Frontal cortex (tissue), 4 donors: ENCODE data around the gene SLC10A3. TPM values are rescaled to one million over a fixed set of nuclear protein-coding genes. Genes with fewer than 3 reads are reported as not detected.

Experiments used
- DNase-seq, 2 donors: peaks; one replicate each; pipeline ENCODE4 v3.0.0; 2012; ENCODE audit warnings: low spot score in 2 of 2
- FAIRE-seq: peaks from 2 replicates; lab custom pipeline; 2012; peaks lifted over from hg19 to GRCh38; lab: Jason Lieb, UNC
- total RNA-seq: library from RNA; depleted of rRNA; stranded (reverse); fragments of >200 nt; gene quantifications from one replicate; pipeline ENCODE4 v1.2.3, GENCODE V29; 2014
- donor health status: control.
- donor health status: control.
- donor health status: control.

Gene SLC10A3
- total RNA-seq, 1 donor from 2014 or later: 2.4 TPM

- FAIRE-seq: no peak
- no peak for DNase-seq
Observed at GRCh38 chrX:154468217-154468616, 22.2 kb downstream of the SLC10A3 start.

- DNase-seq (no peak), FAIRE-seq (no peak)
Observed at GRCh38 chrX:154467556-154467955, 22.9 kb downstream of the SLC10A3 start.

GRCh38 chrX:154466907-154467306 lies 23.5 kb downstream of the SLC10A3 start:
- FAIRE-seq (no peak), DNase-seq (no peak)

- FAIRE-seq (no peak), DNase-seq (no peak)
Observed at GRCh38 chrX:154466036-154466435, 24.4 kb downstream of the SLC10A3 start.

- no peak for FAIRE-seq
Observed at GRCh38 chrX:154465601-154466000, 24.8 kb downstream of the SLC10A3 start.

GRCh38 chrX:154464806-154465365 lies 25.5 kb downstream of the SLC10A3 start:
- FAIRE-seq (no peak), DNase-seq (no peak)

More at GRCh38 chrX:154465601-154466000, 24.8 kb downstream of the SLC10A3 start:
- no peak for DNase-seq

GRCh38 chrX:154463611-154464220 lies 26.7 kb downstream of the SLC10A3 start:
- DNase-seq (no peak), FAIRE-seq (no peak)

- DNase-seq: peak in 1 of 2 donors; percentile 64
- no peak for FAIRE-seq
Observed at GRCh38 chrX:154462396-154462795, 28.0 kb downstream of the SLC10A3 start.

GRCh38 chrX:154460326-154460725 lies 30.1 kb downstream of the SLC10A3 start:
- DNase-seq (no peak), FAIRE-seq (no peak)

GRCh38 chrX:154459832-154460231 lies 30.6 kb downstream of the SLC10A3 start:
- FAIRE-seq (no peak), DNase-seq (no peak)

GRCh38 chrX:154458954-154459778 lies 31.3 kb downstream of the SLC10A3 start:
- no peak for DNase-seq
- FAIRE-seq: no peak

- FAIRE-seq: no peak
Observed at GRCh38 chrX:154458116-154458953, 32.1 kb downstream of the SLC10A3 start, which contains the start of gene PLXNA3. Gene PLXNA3, plus strand, starts transcription at chrX:154458281. Its CDS starts 1,903 bp downstream, at chrX:154460184.

GRCh38 chrX:154457491-154458115 lies 32.8 kb downstream of the SLC10A3 start:
- DNase-seq (peak; percentile 67 to 72), FAIRE-seq (no peak)

More at GRCh38 chrX:154458116-154458953, 32.1 kb downstream of the SLC10A3 start, which contains the start of gene PLXNA3:
- DNase-seq: peak; percentile 72 to 83

- DNase-seq: no peak
- no peak for FAIRE-seq
Observed at GRCh38 chrX:154452823-154453222, 37.6 kb downstream of the SLC10A3 start.

GRCh38 chrX:154450312-154450711 lies 40.1 kb downstream of the SLC10A3 start:
- no peak for FAIRE-seq
- no peak for DNase-seq

GRCh38 chrX:154449618-154450017 lies 40.8 kb downstream of the SLC10A3 start:
- no peak for FAIRE-seq

GRCh38 chrX:154448484-154448883 lies 41.9 kb downstream of the SLC10A3 start:
- DNase-seq (no peak), FAIRE-seq (no peak)

More at GRCh38 chrX:154449618-154450017, 40.8 kb downstream of the SLC10A3 start:
- DNase-seq: no peak

GRCh38 chrX:154446430-154446829 lies 44.0 kb downstream of the SLC10A3 start:
- FAIRE-seq (no peak), DNase-seq (no peak)

- DNase-seq: no peak
- FAIRE-seq: no peak
Observed at GRCh38 chrX:154445776-154446175, 44.7 kb downstream of the SLC10A3 start.
